OCI-M2 (cell line): ENCODE measurements around the gene PHF12.
"Not testable (repeated sequence)": the region's sequence is repeated elsewhere in the genome, so short reads cannot be mapped to it uniquely, and the experiment has no call there.

Experiments used
- DNase-seq: peaks from one replicate; lab custom pipeline; 2025; ENCODE audit not compliant: unreplicated experiment; lab: John Stamatoyannopoulos, UW

PHF12 gene

DNA sequence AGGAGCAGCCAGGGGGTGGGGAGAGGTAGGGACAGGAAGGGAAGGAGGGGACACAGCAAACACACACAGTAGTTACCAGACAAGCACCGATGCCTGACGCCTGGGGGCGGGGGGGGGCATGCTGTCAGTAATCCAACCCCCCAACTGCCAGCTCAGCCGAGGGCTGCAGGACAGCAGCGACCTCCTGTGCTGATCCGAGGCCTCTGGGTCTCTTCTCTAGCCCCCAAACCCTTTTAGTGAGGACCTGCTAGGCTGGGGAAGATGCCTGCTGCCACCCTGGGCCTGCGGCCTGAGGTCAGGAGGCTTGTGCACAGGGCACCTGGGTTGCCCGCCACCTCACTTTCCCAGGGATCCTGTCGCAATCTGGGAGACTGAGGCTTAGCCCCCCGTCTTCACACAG is 65.4 kb downstream of the PHF12 start:
- no peak for DNase-seq

DNA sequence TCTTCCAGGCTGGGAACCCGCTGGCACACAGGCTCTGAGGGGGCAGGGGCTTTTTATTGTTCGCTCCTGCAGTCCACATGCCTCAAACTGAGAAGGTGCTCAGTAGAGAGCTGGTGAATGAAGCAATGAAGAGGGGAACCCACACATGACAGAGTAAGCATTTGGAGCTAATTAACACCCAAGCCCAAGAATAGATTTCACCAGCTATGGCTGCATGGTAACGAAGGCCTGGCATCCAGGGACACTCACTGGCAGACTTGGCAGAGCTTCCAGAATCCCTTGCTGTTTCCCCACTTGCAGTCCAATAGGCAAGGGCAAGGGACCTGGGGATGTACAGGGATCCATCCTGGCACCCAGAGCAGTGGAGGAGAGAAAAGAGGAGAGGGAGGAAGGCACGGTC is 66.0 kb downstream of the PHF12 start:
- no peak for DNase-seq

DNA sequence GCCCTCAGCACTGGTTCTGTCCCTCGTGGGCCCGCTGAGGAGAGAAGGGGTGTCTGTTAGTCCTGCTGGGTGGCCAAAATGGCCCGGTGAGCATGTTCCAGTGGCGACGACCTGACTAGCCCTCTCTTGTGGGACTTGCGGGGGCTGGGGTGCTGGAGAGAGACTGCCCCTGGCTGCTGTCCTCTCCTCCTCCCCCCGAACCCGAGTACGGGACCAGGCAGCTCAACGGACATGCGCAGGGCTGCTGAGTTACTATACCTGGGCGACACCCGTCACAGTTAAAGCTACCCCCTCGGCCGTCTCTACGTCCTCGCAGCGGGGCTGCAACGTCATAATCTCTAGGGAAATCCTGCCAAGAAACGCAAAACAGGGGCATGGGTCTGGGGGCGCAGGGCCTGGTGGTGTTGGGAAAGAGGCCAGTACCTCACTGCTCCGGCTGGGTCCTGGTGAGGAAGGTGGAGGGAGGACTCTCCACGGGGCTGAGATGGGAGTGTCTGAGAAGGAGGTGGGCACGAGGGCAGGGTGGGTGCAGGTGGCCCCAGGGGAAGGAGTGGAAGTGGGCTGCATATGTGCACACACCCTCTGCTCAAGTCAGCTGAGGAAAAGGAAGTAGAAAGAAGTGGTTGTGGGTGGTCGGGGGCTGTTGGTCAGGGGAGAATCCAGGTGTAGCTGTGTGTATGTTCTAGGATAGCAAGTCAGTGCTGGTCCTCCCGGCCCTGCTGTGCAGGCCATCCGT is 67.2 kb downstream of the PHF12 start:
- DNase-seq, result no peak

DNA sequence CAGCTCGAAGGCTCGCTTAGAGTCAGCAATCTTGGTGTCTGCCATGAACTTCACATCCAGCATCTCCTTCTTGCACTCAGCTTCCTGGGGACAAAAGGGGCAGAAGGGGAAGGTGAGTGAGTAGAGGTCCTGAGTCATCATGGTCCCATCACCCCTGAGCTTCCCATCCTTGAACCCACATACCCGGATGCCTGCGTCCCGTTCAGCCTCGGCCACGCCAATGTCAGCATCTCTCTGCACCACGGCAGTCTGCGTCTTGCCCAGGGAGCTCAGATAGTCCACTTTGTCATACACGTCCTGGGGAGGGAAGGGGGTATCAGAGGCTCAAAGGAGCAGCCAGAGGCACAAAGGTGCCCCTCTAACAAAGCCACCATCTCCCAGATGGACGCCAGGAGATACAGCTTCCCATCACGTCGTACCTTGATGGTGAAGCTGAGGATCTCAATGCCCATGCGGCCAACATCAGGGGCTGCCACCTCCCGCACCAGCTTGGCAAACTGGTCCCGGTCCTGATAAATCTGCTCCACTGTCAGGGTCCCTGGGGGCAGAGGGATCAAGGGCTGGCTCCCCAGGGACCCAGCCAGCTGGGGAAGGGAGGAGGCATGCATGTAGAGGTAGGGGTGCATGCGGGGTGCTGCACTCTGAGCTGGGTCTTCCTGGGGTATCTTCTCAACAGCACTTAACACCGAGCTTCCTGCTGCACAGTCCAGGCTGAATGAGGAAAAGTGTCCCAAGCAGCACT is 69.0 kb downstream of the PHF12 start:
- DNase-seq, result no peak

DNA sequence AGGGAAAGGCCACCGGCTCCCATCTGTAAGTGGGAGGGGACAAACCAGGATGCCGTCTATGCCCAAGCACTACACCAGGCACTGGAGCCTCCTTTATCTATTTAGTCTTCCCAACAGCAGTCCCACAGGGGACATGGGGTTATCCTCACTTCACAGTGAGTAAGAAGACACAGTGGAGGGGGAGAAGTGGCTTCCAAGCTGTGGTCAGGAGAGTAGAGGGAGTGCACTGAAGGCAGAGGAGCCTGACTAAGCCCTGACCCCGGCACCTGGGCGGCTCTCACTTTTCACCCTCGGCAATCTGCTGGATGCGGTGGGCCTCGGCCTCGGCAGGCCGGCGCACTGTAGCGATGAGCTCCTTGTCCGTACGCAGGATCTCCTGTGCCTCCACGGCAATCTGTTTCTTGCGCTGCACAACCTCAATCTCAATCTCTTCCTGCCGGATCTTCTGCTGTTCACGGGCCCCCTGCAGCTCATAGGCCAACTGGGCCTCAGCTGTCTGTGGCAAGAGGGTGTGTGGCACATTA is 69.7 kb downstream of the PHF12 start:
- no peak for DNase-seq

DNA sequence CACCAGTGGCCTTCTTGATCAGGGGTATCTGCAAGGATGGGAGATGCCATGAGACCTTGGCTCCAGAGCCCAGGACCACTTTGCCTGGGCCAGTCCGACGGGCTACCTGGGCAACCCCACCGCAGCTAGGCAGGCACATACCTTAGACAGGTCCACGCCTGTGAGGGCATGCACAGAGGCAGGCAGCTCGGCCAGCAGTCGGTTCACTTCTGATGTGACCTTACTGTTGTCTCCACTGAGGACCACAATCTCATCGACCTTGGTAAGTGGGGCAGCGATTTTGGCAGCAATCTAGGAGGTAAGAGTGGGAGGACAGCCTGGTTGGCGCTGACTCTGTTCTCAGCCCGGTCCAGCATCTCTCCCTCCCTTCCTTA is 70.8 kb downstream of the PHF12 start:
- no peak for DNase-seq

DNA sequence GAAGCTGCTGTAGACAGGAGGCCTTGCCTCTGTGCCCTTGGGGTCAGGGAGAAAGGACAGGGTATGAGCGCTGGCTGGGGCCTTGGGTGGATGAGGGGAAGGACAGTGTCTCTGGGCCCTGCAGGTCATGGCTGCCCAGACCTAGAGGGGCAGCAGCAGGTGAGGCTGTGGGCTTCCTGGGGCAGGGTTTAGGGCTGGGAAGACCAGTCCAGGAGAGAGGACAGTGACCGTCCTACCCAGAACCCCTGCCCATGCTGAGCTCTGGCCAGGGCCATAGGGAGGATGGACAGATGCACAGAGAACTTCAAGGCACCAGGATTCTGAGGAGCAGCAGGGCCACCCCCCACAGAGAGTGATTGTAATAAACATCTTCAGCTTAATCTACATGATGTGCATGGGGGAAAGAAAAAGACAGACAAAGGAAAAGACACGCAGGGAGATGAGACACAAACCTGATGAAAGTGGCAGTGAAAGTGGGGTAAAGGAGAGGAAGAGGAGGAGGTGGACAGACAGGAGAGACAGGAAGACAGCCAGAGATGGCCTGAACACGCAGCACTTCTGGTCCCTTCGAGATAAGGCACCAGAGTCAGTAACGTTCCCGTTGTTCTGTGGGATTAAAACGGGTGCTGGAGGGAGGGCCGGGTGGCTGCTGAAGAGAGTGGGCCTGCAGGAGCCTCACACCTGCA is 71.3 kb downstream of the PHF12 start:
- DNase-seq, result no peak

DNA sequence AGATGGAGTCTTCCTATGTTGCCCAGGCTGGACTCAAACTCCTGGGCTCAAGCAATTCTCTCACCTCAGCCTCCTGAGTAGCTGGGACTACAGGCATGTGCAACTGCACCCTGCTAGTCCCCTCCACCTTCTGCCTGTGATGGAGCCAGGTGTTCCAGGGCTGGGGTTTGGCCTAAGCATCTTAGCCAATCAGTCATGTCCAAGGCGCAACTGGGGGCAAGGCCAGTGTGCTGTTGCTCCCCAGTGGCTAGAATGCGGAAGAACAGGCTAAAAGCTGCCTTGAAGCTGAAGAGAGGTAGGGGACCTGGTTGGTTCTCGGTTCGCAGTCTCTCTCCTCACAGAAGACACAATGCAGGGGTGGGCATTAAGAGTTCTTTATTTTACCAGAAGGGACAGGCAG is 72.3 kb downstream of the PHF12 start:
- no peak for DNase-seq

DNA sequence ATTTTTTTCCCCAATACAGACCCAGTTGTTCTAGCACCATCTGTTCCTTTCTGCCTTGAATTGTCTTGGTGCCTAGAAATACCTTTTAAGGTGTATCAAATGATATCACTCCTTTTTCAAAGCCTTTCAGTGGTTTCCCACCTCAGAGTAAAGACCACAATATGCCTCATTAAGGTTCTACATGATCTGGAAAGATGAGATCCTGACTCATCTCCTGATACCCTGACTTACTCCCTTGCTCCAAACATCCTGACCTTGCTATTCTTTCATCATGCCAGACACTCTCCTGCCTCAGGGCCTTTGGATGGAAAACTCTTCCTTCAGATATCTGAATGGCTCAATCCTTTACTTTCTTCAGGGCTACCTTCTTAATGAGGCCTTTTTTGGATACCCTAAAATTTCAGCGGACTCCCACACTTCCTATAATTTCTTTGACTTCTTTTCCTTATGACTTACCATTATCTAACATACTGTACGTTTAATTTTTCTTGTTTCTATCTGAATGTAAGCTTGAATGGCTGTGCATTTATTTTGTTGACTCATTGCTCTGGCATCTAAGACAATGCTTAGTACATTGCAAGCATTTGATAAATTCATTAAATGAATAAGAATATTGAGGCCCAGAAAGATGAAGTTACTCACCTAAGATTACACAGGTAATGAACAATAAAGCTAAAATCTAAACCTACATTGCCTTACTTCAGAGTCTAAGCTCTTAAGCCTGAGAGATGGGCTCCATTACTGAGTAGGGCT is 73.0 kb downstream of the PHF12 start:
- no peak for DNase-seq

DNA sequence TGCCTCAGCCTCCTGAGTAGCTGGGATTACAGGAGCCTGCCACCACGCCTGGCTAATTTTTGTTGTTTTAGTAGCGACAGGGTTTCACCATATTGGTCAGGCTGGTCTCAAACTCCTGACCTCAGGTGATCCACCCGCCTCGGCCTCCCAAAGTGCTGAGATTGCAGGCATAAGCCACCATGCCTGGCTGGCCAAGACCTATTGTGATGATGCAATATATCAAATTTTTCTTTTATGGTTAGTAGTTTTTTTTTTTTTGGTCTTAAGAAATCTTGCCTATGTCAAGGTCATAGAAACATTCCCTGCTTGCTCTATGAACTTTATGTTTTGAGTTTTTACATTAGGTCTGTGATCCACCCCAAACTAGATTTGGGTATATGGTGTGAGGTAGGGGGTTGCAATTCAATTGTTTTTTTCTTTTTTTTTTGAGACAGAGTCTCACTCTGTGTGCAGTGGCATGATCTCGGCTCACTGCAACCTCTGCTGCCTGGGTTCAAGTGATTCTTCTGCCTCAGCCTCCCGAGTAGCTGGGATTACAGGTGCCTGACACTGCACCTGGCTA is 74.1 kb downstream of the PHF12 start:
- not testable (repeated sequence) for DNase-seq

DNA sequence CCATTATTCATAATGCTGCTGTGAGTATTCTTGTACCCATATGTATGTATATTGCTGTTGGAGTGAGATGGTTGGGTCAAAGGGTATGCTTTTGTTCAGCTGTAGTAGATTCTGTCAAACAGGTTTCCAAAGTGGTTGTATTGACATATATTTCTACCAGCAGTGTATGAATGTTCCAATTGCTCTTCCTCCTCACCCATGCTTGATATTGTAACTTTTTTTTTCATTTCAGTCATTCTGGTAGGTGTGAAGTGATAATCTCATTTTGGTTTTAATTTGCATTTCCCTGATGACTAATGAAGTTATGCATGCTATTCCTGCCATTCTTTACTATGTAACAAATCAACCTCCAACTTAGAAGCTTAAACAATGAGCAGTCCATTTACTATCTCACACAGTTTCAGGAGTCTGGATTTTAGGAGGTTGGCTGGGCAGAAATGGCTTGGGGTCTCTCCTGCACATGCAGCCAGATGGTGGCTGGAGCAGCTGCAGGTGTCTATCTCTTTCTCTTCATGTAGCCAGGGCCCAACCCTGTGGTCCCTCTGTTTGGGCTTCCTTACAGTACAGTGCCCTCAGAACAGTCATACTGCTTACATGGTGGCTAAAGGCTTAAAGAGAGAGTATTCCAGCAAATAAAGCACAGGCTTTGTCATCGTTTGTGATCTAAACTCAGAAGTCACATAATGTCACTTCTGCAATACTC is 75.3 kb downstream of the PHF12 start:
- DNase-seq, result no peak

DNA sequence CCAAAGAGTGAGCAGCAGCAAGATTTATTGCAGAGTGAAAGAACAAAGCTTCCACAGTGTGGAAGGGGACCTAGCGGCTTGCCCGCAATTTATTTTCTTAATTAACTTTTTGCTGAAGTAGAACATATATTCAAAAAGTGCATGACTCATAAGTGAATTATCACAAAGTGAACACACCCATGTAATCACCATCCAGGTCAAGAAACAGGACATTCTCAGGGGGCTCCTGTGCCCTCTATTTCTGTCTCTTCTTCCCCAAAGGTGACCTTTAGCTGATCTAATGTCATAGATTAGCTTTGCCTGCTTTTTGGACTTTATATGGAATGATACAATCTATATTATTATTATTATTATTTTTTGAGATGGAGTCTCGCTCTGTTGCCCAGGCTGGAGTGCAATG is 76.6 kb downstream of the PHF12 start:
- DNase-seq, result no peak

DNA sequence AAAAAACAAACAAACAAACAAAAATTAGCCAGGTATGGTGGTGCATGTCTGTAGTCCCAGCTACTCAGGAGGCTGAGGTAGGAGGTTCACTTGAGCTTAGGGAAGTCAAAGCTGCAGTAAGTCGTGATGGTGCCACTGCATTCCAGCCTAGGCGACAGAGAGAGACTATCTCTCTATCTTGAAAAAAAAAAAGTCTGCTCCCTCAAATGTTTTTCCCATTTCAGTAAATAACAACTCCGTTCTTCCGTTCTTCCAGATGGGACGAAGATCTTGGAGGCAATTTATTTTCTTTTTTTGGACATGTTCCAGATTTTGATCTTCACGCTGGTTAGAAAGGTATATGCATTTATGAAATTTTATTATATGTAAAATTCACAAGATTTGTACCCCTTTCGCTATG is 77.5 kb downstream of the PHF12 start:
- no peak for DNase-seq

DNA sequence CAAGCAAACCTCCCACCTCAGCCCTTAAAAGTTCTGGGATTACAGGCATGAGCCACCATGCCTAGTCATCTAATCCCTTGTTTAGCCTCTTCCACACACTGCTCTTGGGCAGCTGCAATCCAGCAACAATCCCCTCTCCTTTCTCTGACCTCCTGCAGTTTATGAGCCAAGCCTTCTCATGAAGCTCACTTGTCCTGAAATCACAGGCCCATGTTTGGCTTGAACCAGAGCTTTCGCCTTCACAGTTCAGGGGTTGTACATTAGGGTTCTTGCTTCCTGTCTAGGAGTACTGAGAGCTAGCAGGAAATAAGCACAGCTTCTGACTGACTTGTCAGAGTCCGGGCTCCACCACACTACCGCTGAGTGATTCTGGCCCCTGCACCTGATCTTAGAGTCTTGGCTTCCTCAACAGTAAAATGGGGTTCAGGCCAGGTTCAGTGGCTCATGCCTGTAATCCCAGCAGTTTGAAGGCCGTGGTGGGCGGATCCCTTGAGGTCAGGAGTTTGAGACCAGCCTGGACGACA is 80.2 kb downstream of the PHF12 start:
- DNase-seq, result no peak

DNA sequence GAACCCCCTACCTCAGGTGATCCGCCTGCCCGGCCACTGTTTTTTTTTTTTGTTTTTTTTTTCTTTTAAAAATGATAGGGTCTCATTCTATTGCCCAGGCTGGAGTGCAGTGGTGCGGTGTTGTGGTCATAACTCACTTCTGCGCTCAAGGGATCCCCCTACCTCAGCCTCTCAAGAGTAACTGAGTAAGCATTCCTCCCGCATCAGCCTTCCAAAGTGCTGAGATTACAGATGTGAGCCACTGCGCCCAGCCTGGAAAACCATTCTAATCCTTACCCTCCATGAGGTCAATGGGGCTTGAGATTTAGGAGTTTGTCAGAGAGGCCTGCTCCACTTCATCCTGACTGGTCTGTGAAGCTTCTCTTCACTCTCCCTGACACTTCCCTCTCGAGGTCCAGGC is 84.0 kb downstream of the PHF12 start:
- no peak for DNase-seq

DNA sequence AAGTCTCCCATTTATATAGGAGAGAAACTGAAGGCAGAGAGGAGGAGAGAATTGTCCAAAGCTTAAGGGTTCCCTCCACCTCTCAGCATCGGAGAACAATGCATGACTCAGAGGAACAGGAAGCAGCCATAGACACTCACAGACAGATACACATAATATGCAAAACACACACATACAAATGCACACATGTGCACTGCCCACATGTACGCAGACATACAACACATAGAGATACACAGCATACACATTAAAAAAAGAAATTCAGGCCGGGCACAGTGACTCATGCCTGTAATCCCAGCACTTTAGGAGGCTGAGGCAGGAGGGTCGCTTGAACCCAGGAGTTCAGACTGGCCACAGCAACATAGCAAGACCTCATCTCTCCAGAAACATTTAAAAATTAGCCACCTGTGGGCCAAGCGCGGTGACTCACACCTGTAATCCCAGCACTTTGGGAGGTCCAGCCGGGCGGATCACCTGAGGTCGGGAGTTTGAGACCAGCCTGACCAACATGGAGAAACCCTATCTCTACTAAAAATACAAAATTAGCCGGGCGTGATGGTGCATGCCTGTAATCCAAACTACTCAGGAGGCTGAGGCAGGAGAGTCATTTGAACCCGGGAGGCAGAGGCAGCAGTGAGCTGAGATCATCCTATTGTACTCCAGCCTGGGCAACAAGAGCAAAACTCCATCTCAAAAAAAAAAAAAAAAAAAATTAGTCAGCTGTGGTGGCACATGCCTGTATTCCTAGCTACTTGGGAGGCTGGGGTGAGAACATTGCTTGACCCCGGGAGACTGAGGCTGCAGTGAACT is 85.2 kb downstream of the PHF12 start:
- DNase-seq, result no peak

DNA sequence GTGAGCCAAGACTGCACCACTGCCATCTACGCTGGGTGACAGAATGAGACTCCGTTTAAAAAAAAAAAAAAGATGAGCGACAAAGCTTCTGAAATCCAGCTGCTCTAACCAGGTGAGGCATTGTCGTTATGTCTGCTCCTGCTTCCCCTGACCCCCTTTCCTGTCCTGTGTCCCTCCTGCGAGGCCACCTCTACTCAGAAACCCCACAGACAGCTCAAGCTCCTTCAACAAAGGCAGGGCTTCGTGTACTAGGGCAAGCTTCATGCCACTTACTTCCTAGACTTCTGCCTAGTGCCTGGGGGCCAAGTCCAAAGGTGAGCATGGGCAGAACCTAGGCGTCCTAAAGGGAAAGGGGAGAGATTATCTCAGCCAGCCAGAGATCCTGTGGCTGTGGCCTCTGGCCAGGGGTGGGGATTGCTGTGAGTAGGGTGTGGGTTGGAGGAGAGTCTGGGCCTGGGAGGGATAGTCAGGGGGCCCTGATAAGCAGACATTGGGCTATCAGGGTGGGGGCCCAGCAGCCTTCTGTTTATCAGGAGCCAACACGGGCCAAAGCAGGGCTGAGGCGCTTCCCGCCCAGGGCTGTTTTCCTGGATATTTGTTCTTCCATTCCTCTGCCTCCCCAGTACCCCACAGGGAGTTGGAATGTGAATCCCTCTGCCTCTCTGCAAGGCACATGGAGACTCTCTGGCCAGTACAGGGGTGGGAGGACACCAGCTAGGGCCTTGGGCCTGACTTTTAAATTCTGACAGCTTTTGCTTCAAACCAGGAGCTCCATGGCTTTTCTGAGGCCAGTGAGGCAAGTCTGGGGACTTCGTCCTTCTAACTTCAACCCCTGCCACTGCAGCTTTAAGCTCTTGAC is 86.1 kb downstream of the PHF12 start:
- DNase-seq, result peak; percentile 86

DNA sequence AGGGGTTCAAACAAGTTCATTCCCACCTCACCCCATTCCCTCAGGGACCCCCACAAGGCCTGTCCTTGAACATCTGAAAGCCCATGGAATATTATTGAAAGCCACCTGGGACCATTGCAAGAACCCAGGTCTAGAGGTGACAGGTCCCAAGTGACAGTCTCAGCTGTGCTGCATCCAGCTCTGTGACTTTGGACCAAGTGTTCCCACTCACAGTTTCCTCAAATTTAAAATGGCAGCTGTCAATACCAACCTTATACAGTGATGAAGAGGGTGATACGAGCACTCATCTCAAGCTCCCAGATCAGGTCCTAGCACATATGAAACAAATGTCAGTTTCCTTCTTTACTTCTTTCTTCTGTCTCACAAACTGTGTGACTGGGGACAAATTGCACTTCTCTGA is 87.4 kb downstream of the PHF12 start:
- DNase-seq, result no peak
